ENCODE results near the gene CALML4.

The CALML4 gene

DNA sequence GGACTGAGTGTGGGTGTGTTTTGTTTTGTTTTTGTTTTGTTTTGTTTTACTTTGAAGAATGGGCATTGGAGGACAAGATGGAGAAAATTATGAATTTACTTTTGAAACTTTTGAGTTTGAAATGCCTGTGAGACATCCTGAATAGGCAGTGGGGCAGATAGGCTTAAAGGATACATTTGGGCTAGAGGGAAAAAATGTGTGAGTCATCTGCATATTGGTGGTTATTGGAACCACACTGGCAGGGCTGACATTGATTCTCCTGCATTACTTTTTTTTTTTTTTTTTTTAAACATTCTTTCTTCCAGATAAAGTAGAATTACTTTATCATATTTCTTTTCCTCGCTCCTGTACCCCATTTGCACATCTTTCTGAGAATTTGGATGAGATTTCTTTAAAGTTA, 56.1 kb downstream of the CALML4 start:
- H3K27me3 ChIP-seq (ENCODE audit: insufficient read depth, poor library complexity, severe bottlenecking): no peaks in the 10 kb centered on the region
- no peak for TF ChIP-seq REST (IDR thresholded peaks at IDR 0.05; ENCODE audit: insufficient replicate concordance, low read depth)
- no peak for TF ChIP-seq POLR2AphosphoS5 (IDR thresholded peaks at IDR 0.05; ENCODE audit: low read depth)
- no peak overlapping the region for H3K4me3 ChIP-seq (replicated peaks; ENCODE audit: insufficient read depth, low read length)
- DNase-seq (ENCODE audit: low read depth in 1 of 2, low spot score in 1 of 2): no peak
- no peak overlapping the region for H3K27ac ChIP-seq (replicated peaks)

GRCh38 chr15:68148039-68148438, 57.1 kb downstream of the CALML4 start:
- DNase-seq (ENCODE audit: low read depth in 1 of 2, low spot score in 1 of 2): no peak
- H3K4me3 ChIP-seq (replicated peaks; ENCODE audit: insufficient read depth, low read length): no peak overlapping the region
- no peaks in the 10 kb centered on the region for H3K27me3 ChIP-seq (ENCODE audit: insufficient read depth, poor library complexity, severe bottlenecking)
- TF ChIP-seq, protein P1, sequence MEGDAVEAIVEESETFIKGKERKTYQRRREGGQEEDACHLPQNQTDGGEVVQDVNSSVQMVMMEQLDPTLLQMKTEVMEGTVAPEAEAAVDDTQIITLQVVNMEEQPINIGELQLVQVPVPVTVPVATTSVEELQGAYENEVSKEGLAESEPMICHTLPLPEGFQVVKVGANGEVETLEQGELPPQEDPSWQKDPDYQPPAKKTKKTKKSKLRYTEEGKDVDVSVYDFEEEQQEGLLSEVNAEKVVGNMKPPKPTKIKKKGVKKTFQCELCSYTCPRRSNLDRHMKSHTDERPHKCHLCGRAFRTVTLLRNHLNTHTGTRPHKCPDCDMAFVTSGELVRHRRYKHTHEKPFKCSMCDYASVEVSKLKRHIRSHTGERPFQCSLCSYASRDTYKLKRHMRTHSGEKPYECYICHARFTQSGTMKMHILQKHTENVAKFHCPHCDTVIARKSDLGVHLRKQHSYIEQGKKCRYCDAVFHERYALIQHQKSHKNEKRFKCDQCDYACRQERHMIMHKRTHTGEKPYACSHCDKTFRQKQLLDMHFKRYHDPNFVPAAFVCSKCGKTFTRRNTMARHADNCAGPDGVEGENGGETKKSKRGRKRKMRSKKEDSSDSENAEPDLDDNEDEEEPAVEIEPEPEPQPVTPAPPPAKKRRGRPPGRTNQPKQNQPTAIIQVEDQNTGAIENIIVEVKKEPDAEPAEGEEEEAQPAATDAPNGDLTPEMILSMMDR (IDR thresholded peaks at IDR 0.05; ENCODE audit: insufficient read depth, low read length): no peak
- TF ChIP-seq GABPA (IDR thresholded peaks at IDR 0.05; ENCODE audit: low read depth) (no peak), SPI1 (IDR thresholded peaks at IDR 0.05; ENCODE audit: borderline replicate concordance, low read depth) (no peak), POLR2AphosphoS5 (IDR thresholded peaks at IDR 0.05; ENCODE audit: low read depth) (no peak), REST (IDR thresholded peaks at IDR 0.05; ENCODE audit: insufficient replicate concordance, low read depth) (no peak)
- H3K27ac ChIP-seq (replicated peaks): no peak overlapping the region

GRCh38 chr15:68145706-68146105, 59.4 kb downstream of the CALML4 start:
- TF ChIP-seq REST (IDR thresholded peaks at IDR 0.05; ENCODE audit: insufficient replicate concordance, low read depth): no peak
- TF ChIP-seq POLR2AphosphoS5 (IDR thresholded peaks at IDR 0.05; ENCODE audit: low read depth): no peak
- TF ChIP-seq SPI1 (IDR thresholded peaks at IDR 0.05; ENCODE audit: borderline replicate concordance, low read depth): no peak
- TF ChIP-seq, protein P1 (IDR thresholded peaks at IDR 0.05; ENCODE audit: insufficient read depth, low read length): no peak
- TF ChIP-seq GABPA (IDR thresholded peaks at IDR 0.05; ENCODE audit: low read depth): no peak
- no peak for DNase-seq (ENCODE audit: low read depth in 1 of 2, low spot score in 1 of 2)
- Histone ChIP-seq H3K4me3 (replicated peaks; ENCODE audit: insufficient read depth, low read length) (no peak overlapping the region), H3K27ac (replicated peaks) (no peak overlapping the region), H3K27me3 (ENCODE audit: insufficient read depth, poor library complexity, severe bottlenecking) (no peaks in the 10 kb centered on the region)

DNA sequence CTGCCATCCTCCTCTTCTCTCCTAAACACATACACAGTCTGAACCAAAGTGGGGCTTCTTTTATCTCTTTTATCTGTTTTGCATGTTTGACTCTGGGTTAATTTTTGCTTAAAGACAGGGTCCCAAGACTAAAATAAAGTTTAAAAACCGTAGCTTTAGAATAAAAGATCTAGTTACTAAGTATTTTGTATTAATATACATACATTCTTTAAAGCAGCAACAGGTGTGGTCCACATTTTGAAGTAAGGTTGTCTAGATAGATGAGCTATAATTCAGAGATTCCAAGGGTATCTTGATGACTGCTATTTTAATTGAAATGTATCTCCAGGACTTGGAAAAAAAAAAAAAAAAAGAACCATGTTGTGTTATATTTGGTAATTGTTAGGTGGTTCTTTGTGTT, 61.3 kb downstream of the CALML4 start:
- no peaks in the 10 kb centered on the region for H3K27me3 ChIP-seq (ENCODE audit: insufficient read depth, poor library complexity, severe bottlenecking)
- DNase-seq (ENCODE audit: low read depth in 1 of 2, low spot score in 1 of 2): no peak
- TF ChIP-seq REST (IDR thresholded peaks at IDR 0.05; ENCODE audit: insufficient replicate concordance, low read depth) (no peak), POLR2AphosphoS5 (IDR thresholded peaks at IDR 0.05; ENCODE audit: low read depth) (no peak), SPI1 (IDR thresholded peaks at IDR 0.05; ENCODE audit: borderline replicate concordance, low read depth) (no peak), GABPA (IDR thresholded peaks at IDR 0.05; ENCODE audit: low read depth) (no peak)
- TF ChIP-seq, protein P1 (IDR thresholded peaks at IDR 0.05; ENCODE audit: insufficient read depth, low read length): no peak
- no peak overlapping the region for H3K27ac ChIP-seq (replicated peaks)
- no peak overlapping the region for H3K4me3 ChIP-seq (replicated peaks; ENCODE audit: insufficient read depth, low read length)

All from HL-60 (cell line).